ENCODE results near the gene PHF21B.

The PHF21B gene

GRCh38 chr22:44837481-44837880, 172.3 kb downstream of the PHF21B start:
- DNase-seq, result no peak

- DNase-seq, result no peak
These were observed 175.7 kb downstream of the PHF21B start for GRCh38 chr22:44834065-44834464.

- DNase-seq, result no peak
These were observed 177.9 kb downstream of the PHF21B start for GRCh38 chr22:44831885-44832284.

Data from T-helper 9 cell (primary cell).